GM12892 (cell line): Measurements from ENCODE around the gene SSB.

Experiments
- POLR2A ChIP-seq: IDR thresholded peaks from 2 replicates; pipeline ENCODE4 v1.6.1; 2011; ENCODE audit warnings: low read depth, low read length, control low read depth
- POLR2AphosphoS5 ChIP-seq: IDR thresholded peaks from 2 replicates; pipeline ENCODE4 v1.6.1; 2011; ENCODE audit warnings: low read depth, low read length, control low read depth
- TAF1 ChIP-seq: IDR thresholded peaks from 2 replicates; pipeline ENCODE4 v1.6.1; 2011; ENCODE audit warnings: low read depth, mild to moderate bottlenecking, control low read depth, low read length, borderline replicate concordance

DNA sequence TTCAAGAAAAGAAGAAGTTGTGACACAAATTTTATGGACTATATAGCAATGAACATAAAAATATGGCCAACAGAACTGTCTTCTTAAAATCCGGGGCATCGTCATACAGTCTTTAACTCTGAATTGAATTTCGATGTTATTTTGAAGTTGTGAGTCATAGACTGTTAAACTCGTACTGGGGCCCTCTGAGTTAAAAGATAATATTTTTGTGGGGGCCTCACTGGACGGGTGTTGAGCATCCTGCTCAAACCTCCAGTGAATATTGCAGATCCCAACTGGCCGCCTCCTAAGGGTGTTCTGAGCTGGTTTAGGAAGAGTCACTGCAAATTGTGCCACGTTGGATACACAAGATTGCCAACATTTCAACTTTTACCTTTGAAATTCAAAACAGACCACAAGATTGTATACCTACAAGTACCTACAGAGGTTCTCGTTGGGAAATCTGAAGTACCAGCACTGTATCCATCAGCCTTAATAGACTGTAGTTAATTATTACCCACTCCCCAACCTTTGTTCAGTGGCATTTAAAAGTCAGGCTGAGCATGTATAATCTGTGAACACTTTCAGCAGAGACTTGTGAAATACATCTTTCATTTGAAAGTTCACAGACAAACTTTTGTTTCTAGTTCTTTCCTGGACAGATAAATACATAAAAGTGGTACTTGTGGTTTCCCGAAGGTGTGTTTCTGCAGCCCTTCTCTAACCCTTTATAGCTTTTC is 37.3 kb upstream of the SSB start:
- TF ChIP-seq POLR2A (no peak), POLR2AphosphoS5 (no peak), TAF1 (no peak)
